Stimulated activated CD4-positive, alpha-beta T cell treated with anti-CD3 and anti-CD28 coated beads, Interleukin-1b, Interleukin-23, amount 100 ng/mL, for 48 hours (primary cell): ENCODE measurements around the gene CNTLN.
"Not testable (repeated sequence)": the region's sequence is repeated elsewhere in the genome, so short reads cannot be mapped to it uniquely, and the experiment has no call there.

Experiments
- DNase-seq: peaks from one replicate; pipeline ENCODE4 v3.0.0-alpha.2; 2020

CNTLN gene

GRCh38 chr9:17520268-17521064 is 385.6 kb downstream of the CNTLN start:
- DNase-seq, result no peak

GRCh38 chr9:17521100-17521855 is 386.4 kb downstream of the CNTLN start:
- no peak for DNase-seq

GRCh38 chr9:17526726-17527125 is 391.9 kb downstream of the CNTLN start:
- not testable (repeated sequence) for DNase-seq

- DNase-seq, result no peak
Observed at GRCh38 chr9:17528859-17529258, 394.0 kb downstream of the CNTLN start.

- peak; percentile 2 for DNase-seq
Observed at GRCh38 chr9:17531642-17532254, 396.9 kb downstream of the CNTLN start.

- no peak for DNase-seq
Observed at GRCh38 chr9:17532461-17532860, 397.6 kb downstream of the CNTLN start.

GRCh38 chr9:17535176-17535575 is 400.3 kb downstream of the CNTLN start:
- DNase-seq, result no peak

- DNase-seq, result no peak
Observed at GRCh38 chr9:17536027-17536426, 401.2 kb downstream of the CNTLN start.

GRCh38 chr9:17551023-17551422 is 416.2 kb downstream of the CNTLN start:
- no peak for DNase-seq
